Measurements from ENCODE around the gene EML6. TPM values are rescaled to one million over a fixed set of nuclear protein-coding genes. Genes with fewer than 3 reads are reported as not detected.
A peak's percentile ranks its signal among the peaks of the same experiment; 100 is the strongest.

The EML6 gene
- polyA plus RNA-seq, 1 donor (not counting 4 experiments of a cell fraction or from before 2014, with no cell fraction given), result 0.96 TPM

DNA sequence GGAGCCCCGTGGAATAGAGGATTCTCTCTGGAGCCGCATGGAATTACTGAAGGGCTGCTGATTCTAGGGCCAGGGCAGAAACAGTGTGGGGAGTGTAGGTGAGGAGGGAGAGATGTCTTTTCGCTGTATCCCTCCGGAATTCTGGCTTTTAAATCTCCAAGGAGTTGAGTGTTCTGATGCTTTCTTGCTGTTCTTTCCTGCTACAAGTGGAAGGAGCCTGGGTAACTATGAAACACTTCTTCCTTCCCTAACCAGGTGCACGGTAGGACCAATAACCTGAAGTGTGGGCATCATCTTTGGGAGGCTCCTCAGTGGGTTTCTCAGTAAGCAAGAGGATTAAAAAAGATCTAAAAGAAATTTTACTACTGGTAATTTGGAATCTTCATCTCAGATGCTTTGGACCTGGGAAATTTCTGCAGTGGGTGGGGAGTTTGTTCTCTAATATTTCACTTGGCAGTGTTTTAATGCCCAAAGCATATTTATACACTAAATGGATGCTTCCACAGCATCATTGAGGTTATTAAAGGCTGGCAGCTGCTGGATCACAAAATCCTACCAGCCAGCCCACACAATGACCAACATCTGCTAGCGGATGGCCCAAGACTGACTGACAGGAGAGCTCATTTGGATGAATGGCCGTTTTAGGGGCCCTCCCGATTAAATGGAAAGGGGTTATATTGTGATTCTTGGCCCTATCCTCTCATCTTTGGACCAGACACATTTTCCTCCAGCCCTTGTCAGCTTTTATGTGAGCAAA is 2.1 kb downstream of the EML6 start:
- peaks cover 27% of the 10 kb centered on the region for H3K4me1 ChIP-seq (ENCODE audit: control insufficient read depth, extremely low read depth, insufficient read depth, low read length)
- no peaks in the 10 kb centered on the region for H3K79me2 ChIP-seq (ENCODE audit: control insufficient read depth, insufficient read depth, low read length)
- dilution Hi-C loops (cut with MboI; ENCODE audit: extremely low pct_ligation_motif_present, low sequenced_read_pairs), result no loop called here
- H3K9me3 ChIP-seq (ENCODE audit: control insufficient read depth, low read depth, low read length), result no peaks in the 10 kb centered on the region
- H2AFZ ChIP-seq (ENCODE audit: control insufficient read depth, low read length), result no peak overlapping the region
- H4K20me1 ChIP-seq (ENCODE audit: control insufficient read depth, extremely low read depth, insufficient read depth, low read length), result no peaks in the 10 kb centered on the region
- DNase-seq (ENCODE audit: low read depth, low spot score) (no peak), FAIRE-seq (no peak)
- peaks cover 16% of the 10 kb centered on the region for H3K27me3 ChIP-seq (ENCODE audit: control insufficient read depth, extremely low read depth, insufficient read depth, low read length)
- no peak overlapping the region for H3K27ac ChIP-seq (ENCODE audit: control insufficient read depth, insufficient read depth, low read length)
- H3K9ac ChIP-seq (ENCODE audit: control insufficient read depth, extremely low read depth, insufficient read depth, low read length), result no peak overlapping the region
- H3K4me3 ChIP-seq (ENCODE audit: control insufficient read depth in 2 of 3, extremely low read depth in 1 of 3, insufficient read depth in 2 of 3, low read depth in 1 of 3, low read length in 3 of 3), result no peak overlapping the region
- TF ChIP-seq CTCF (optimal IDR thresholded peaks at IDR 0.05 in 1 of 3, IDR thresholded peaks at IDR 0.05 in 1 of 3, conservative IDR thresholded peaks at IDR 0.05 in 1 of 3; ENCODE audit: extremely low read depth in 1 of 3, insufficient read depth in 2 of 3, low read length in 3 of 3), result no peak
- TF ChIP-seq EZH2 (IDR thresholded peaks at IDR 0.05; ENCODE audit: low read length), result peak; percentile 84
- no peaks in the 10 kb centered on the region for H3K9me1 ChIP-seq (ENCODE audit: control insufficient read depth, extremely low read depth, insufficient read depth, low read length)
- H3K4me2 ChIP-seq (ENCODE audit: control insufficient read depth, extremely low read depth, insufficient read depth, low read depth, low read length), result no peak overlapping the region
- H3K36me3 ChIP-seq (ENCODE audit: control insufficient read depth in 2 of 2, extremely low read depth in 1 of 2, insufficient read depth in 2 of 2, low read length in 2 of 2), result no peaks in the 10 kb centered on the region

DNA sequence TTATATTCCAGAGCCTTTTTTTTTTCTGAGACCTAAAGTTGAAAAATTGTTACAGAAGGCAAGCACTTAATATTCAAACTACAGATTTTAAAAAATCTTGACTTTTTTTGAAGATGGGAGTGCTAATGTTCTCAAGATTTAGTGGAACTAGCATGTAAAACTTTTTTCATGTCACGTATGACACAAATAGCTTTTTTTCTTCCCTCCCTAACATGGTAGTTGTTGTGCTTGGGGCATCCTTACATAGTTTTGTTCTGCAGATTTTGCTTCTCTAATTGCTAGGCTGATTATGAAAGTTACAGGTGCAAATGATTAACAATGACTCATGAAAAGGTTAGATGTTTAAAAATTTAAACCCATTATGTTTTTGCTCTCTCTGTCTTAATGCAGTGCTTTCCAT is 3.0 kb downstream of the EML6 start:
- Histone ChIP-seq H3K79me2 (ENCODE audit: control insufficient read depth, insufficient read depth, low read length) (no peaks in the 10 kb centered on the region), H3K27me3 (ENCODE audit: control insufficient read depth, extremely low read depth, insufficient read depth, low read length) (peaks cover 16% of the 10 kb centered on the region), H3K36me3 (ENCODE audit: control insufficient read depth in 2 of 2, extremely low read depth in 1 of 2, insufficient read depth in 2 of 2, low read length in 2 of 2) (no peaks in the 10 kb centered on the region), H3K4me2 (ENCODE audit: control insufficient read depth, extremely low read depth, insufficient read depth, low read depth, low read length) (no peak overlapping the region), H4K20me1 (ENCODE audit: control insufficient read depth, extremely low read depth, insufficient read depth, low read length) (no peaks in the 10 kb centered on the region), H2AFZ (ENCODE audit: control insufficient read depth, low read length) (no peak overlapping the region), H3K9ac (ENCODE audit: control insufficient read depth, extremely low read depth, insufficient read depth, low read length) (no peak overlapping the region), H3K4me3 (ENCODE audit: control insufficient read depth in 2 of 3, extremely low read depth in 1 of 3, insufficient read depth in 2 of 3, low read depth in 1 of 3, low read length in 3 of 3) (no peak overlapping the region), H3K9me3 (ENCODE audit: control insufficient read depth, low read depth, low read length) (no peaks in the 10 kb centered on the region), H3K9me1 (ENCODE audit: control insufficient read depth, extremely low read depth, insufficient read depth, low read length) (no peaks in the 10 kb centered on the region), H3K27ac (ENCODE audit: control insufficient read depth, insufficient read depth, low read length) (no peak overlapping the region), H3K4me1 (ENCODE audit: control insufficient read depth, extremely low read depth, insufficient read depth, low read length) (peaks cover 27% of the 10 kb centered on the region)
- no peak for DNase-seq (ENCODE audit: low read depth, low spot score)
- no peak for TF ChIP-seq EZH2 (IDR thresholded peaks at IDR 0.05; ENCODE audit: low read length)
- TF ChIP-seq CTCF (optimal IDR thresholded peaks at IDR 0.05 in 1 of 3, IDR thresholded peaks at IDR 0.05 in 1 of 3, conservative IDR thresholded peaks at IDR 0.05 in 1 of 3; ENCODE audit: extremely low read depth in 1 of 3, insufficient read depth in 2 of 3, low read length in 3 of 3), result no peak
- dilution Hi-C loops (cut with MboI; ENCODE audit: extremely low pct_ligation_motif_present, low sequenced_read_pairs), result no loop called here
- FAIRE-seq, result no peak

Measured in keratinocyte (primary cell).